ENCODE data around the gene PLK5.
A peak's percentile ranks its signal among the peaks of the same experiment; 100 is the strongest.

Gene PLK5

GRCh38 chr19:1486720-1487575 lies 36.9 kb upstream of the PLK5 start:
- no peak overlapping the region for H3K4me3 ChIP-seq (ENCODE audit: low read depth, low read length)
- TF ChIP-seq, protein P1, sequence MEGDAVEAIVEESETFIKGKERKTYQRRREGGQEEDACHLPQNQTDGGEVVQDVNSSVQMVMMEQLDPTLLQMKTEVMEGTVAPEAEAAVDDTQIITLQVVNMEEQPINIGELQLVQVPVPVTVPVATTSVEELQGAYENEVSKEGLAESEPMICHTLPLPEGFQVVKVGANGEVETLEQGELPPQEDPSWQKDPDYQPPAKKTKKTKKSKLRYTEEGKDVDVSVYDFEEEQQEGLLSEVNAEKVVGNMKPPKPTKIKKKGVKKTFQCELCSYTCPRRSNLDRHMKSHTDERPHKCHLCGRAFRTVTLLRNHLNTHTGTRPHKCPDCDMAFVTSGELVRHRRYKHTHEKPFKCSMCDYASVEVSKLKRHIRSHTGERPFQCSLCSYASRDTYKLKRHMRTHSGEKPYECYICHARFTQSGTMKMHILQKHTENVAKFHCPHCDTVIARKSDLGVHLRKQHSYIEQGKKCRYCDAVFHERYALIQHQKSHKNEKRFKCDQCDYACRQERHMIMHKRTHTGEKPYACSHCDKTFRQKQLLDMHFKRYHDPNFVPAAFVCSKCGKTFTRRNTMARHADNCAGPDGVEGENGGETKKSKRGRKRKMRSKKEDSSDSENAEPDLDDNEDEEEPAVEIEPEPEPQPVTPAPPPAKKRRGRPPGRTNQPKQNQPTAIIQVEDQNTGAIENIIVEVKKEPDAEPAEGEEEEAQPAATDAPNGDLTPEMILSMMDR (IDR thresholded peaks at IDR 0.05; ENCODE audit: insufficient read depth, low read length, missing control alignments), result no peak
- DNase-seq (ENCODE audit: low read depth, low spot score), result no peak
- CTCF ChIA-PET, result no interaction called here
- POLR2A ChIA-PET, result no interaction called here

DNA sequence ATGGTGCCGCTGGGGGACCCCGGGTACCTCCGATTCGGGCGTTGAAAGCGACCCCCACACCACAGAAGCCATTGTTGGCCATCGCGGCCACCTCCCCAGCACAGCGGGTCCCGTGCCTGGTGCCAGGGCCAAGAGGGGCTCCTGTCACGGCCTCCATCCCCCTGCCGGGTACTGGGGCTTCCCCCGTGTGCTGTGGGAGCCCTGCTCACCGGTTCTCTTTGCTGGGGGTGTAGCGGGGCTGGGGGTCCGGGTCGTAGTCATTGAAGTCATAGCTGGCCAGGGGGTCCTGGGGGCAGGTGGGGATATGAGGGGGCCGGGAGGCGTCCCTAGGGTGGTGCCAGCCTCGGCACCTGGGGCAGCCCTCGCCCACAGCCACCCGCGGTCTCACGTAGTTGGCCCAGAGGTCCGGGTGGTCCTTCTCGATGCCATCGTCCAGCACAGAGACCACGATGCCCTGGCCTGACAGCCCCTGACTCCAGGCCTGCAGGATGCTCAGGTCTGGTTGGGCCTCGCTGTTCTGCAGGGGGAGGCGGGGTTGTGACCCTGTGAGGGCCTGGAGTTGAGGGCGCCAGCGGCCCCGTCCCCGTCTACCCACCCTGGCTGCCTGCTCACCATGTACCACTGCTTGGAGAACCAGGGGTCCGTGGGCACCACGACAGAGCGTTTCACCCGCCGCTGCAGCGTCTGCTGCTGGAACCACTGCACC lies 36.1 kb upstream of the PLK5 start:
- ChIA-PET CTCF (no interaction called here), POLR2A (no interaction called here)
- no peak for DNase-seq (ENCODE audit: low read depth, low spot score)
- H3K4me3 ChIP-seq (ENCODE audit: low read depth, low read length), result no peak overlapping the region
- TF ChIP-seq, protein P1 (IDR thresholded peaks at IDR 0.05; ENCODE audit: insufficient read depth, low read length, missing control alignments), result no peak

GRCh38 chr19:1488282-1488601 lies 35.6 kb upstream of the PLK5 start:
- no peak for DNase-seq (ENCODE audit: low read depth, low spot score)
- POLR2A ChIA-PET, result no interaction called here
- TF ChIP-seq, protein P1 (IDR thresholded peaks at IDR 0.05; ENCODE audit: insufficient read depth, low read length, missing control alignments), result no peak
- H3K4me3 ChIP-seq (ENCODE audit: low read depth, low read length), result no peak overlapping the region
- CTCF ChIA-PET, result no interaction called here

GRCh38 chr19:1489463-1490310 lies 34.2 kb upstream of the PLK5 start:
- CTCF ChIA-PET, result interaction anchor here (2.6 kb wide), 1 partner anchor 14 kb away, joined by 9 read pairs; no protein-coding TSS in a partner anchor
- DNase-seq (ENCODE audit: low read depth, low spot score), result no peak
- TF ChIP-seq, protein P1 (IDR thresholded peaks at IDR 0.05; ENCODE audit: insufficient read depth, low read length, missing control alignments), result no peak
- POLR2A ChIA-PET, result no interaction called here
- peak overlapping the region; percentile 72 for H3K4me3 ChIP-seq (ENCODE audit: low read depth, low read length)

DNA sequence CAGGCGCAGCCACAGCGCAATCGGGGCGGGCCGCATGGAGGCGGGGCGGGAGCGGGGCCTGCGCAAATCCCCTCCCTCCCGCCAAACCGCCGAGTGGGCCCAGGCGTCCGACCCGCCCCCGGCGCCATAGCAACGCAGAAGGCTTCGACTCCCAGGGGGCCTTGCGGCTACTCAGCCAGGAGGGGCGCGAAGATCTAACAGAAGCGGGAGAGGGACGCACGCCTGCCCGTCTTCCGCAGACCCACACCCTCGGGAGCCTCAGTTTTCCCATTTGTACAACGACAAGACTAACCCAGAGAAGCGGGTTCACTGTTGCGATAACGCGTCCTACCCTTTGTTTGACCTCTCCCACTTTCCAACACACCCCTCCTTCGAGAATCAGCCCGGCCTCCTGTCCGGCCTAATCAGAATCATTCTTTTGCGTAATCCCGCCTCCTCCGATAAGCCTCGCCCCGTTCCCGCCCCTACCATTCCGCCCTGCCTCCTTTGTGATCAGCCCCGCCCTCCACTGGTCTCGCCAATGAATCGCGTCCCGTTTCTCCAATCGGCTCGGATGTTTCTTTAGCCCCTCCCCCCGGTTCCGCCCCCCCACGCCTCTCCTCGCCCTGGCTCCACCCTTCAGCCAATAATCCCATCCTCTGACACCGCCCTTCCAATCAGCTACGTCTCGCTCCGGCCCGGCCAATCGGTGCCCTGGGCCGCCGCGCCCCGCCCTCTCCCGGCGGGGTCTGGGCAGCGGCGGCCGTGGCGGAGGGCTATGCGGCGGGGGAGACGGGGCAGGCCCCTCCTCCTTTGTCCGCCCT lies 33.4 kb upstream of the PLK5 start, which contains the start of gene PCSK4:
Gene PCSK4 (minus strand): TSS at position 40 of the 803 bp plus-strand sequence. CDS start 4 bp downstream, at position 36.
- ChIA-PET CTCF (interaction anchor here (1.9 to 2.6 kb wide), 2 partner anchors 12 to 14 kb away, joined by 4 to 9 read pairs; no protein-coding TSS in a partner anchor), POLR2A (interaction anchor here (0.5 to 0.8 kb wide), 4 partner anchors 19 to 249 kb away, joined by 3 to 5 read pairs (median 4); partner anchors contain the start of gene CIRBP)
- peak within 1 kb of the TSS; percentile 72 for H3K4me3 ChIP-seq (ENCODE audit: low read depth, low read length)
- peak; percentile 89 for DNase-seq (ENCODE audit: low read depth, low spot score)
- TF ChIP-seq, protein P1 (IDR thresholded peaks at IDR 0.05; ENCODE audit: insufficient read depth, low read length, missing control alignments), result no peak
